GM18868 (cell line): ENCODE data around the gene WIF1.
A peak's percentile ranks its signal among the peaks of the same experiment; 100 is the strongest.

Experiments used
- ATAC-seq: cut with Tn5 transposase; IDR thresholded peaks from one replicate; pipeline ENCODE4 v1.9.1; 2021; ENCODE audit warnings: mild to moderate bottlenecking, moderate library complexity; ENCODE audit not compliant: unreplicated experiment

Gene WIF1

GRCh38 chr12:65121049-65121955 lies at the start of gene WIF1:
TSS of gene WIF1 (minus strand) at chr12:65121305. CDS start at chr12:65121191, 114 bp downstream.
- ATAC-seq: peak; percentile 66

DNA sequence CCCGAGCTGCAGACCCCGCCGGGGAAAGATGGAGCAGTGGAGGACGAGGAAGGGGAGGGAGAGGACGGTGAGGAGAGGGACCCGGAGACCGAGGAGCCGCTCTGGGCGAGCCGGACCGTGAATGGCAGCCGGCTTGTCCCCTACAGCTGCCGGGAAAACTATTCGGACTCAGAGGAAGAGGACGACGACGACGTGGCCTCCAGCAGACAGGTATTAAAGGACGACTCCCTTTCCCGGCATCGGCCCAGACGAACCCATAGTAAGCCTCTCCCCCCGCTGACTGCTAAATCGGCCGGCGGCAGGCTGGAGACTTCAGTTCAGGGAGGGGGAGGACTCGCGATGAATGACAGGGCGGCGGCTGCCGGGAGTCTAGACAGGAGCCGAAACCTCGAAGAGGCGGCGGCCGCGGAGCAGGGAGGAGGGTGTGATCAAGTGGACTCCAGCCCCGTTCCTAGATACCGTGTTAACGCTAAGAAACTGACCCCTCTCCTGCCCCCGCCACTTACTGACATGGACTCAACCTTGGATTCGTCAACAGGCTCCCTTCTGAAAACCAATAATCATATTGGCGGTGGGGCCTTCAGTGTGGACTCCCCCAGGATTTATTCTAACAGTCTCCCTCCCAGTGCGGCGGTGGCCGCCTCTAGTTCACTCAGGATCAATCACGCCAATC lies 49.2 kb upstream of the WIF1 start:
- peak; percentile 43 for ATAC-seq

DNA sequence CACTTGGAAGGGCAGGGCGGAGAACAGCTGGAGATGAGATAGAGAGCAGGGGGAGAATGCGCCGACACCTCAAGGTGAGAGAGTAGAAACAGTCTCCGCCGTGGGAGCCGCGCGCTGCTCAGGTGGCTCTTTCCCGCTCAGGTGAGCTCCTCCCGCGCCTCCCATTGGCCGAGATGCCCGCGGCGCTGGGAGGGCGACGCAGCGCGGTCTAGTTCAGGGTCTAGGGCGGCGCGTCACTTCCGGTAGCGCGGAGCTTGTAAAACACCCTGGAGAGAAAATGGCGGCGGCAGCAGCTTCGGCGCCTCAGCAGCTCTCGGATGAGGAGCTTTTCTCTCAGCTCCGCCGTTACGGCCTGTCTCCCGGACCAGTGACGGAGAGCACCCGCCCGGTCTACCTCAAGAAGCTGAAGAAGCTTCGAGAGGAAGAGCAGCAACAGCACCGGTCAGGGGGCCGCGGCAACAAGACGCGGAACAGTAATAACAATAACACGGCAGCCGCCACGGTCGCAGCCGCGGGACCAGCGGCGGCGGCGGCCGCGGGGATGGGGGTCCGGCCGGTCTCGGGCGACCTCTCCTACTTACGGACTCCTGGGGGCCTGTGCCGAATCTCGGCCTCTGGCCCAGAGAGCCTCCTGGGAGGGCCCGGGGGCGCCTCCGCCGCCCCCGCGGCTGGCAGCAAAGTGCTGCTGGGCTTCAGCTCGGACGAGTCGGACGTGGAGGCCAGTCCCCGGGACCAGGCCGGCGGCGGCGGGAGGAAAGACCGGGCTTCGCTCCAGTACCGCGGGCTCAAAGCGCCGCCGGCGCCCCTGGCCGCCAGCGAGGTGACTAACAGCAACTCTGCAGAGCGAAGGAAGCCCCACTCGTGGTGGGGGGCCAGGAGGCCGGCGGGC lies 48.5 kb upstream of the WIF1 start, which contains the start of gene LEMD3:
Gene LEMD3, plus strand, starts transcription at position 264 of the 889 bp plus-strand sequence. Its CDS starts 14 bp downstream, at position 278.
- ATAC-seq: peak; percentile 94

GRCh38 chr12:65168681-65169319 lies 47.7 kb upstream of the WIF1 start:
- no peak for ATAC-seq

GRCh38 chr12:65164774-65165173 lies 43.7 kb upstream of the WIF1 start:
- ATAC-seq: no peak

GRCh38 chr12:65164244-65164643 lies 43.1 kb upstream of the WIF1 start:
- ATAC-seq: no peak

DNA sequence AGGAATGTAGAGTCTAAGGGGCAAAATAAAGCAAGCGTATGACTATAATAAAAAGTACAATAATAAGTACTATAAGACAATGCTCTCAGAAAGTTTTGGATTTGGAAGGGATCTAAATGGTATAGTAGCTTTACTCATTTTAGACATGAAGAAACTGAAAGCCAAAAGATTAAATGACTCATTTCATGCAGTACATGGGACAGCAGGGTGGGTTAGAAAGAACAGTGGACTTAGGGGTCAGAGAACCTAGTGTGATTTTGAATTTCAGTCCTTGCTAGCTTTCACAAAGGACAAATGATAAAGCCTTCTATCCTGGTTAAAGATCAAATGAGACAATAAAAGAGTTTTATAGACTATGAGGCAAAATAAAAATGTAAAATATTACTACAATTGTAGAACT lies 41.5 kb upstream of the WIF1 start:
- ATAC-seq: peak; percentile 73

DNA sequence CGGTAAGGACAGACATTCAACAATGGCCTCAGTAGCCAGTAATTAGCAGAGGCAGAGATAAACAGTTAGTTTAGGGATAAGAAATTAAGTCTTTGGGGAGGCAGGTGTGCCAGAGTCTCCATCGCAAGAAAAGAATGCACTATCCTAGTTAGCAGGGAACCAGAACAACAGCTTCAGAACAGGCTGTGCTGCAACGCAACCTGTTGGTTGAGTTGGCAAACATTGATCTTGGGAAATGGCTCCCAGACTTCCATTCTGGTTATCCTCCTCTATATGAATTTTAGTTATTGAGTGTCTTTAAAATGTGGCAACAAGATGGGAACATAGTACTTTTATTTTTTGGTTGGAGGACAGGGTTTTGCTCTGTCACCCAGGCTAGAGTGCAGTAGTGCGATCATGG lies 36.0 kb upstream of the WIF1 start:
- ATAC-seq: no peak

GRCh38 chr12:65156366-65156841 lies 35.3 kb upstream of the WIF1 start:
- ATAC-seq: peak; percentile 93

DNA sequence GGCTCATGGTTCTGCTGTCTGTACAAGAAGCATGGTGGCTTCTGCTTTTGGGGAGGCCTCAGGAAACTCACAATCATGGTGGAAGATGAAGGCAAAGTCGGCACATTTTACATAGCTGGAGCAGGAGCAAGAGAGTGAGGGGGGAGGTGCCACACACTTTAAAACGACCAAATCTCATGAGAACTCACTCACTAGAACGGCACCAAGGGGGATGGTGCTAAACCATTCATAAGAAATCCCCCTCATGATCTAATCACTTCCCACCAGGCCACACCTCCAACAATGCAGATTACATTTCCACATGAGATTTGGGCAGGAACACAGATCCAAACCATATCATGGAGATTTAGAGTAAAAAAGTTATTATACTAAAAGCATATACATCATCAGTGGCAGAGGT lies 34.7 kb upstream of the WIF1 start:
- ATAC-seq: peak; percentile 48

GRCh38 chr12:65152596-65152995 lies 31.5 kb upstream of the WIF1 start:
- no peak for ATAC-seq

GRCh38 chr12:65152012-65152411 lies 30.9 kb upstream of the WIF1 start:
- no peak for ATAC-seq

DNA sequence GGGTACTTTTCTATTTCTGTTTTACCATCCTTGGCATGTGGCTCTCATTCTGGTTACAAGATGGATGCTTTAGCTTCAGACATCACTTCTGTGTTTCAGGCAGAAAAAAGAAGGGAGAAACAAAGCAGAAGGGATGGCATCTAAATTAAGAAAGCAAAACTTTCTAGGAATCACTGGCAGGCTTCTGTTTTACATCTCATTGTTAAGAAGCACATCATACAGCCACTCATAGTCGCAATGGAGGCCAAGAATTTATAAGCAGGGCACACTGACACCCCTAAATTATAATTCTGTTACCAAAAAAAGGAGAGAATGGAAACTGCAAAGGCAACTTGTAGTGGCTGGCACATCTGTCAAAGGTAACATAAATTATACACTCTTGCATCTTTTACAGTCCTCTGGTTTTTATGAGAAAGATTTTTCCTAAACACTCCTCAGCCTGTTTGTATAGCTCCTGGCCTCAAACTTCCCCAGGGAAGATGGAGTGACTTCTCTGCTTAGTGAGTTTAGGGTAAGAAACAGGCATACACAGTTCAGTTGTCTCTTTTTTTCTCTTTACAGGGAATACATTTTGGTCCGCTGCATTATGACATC lies 26.3 kb upstream of the WIF1 start:
- ATAC-seq: no peak

DNA sequence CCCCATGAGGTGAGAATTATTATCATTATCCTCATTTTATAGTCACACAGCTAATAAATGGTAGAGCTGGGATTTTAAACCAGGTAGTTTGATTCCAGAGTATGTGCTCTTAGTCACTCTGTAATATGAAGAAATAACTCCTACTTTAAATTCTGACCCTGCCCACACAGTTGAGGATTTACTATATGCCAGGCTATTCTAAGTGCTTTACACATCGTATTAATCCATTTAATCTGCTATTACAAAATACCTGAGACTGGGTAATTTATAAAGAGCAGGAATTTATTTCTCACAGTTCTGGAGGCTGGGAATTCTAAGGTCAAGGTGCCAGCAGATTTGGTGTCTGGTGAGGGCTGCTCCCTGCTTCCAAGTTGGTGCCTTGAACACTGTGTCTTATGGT lies 19.6 kb upstream of the WIF1 start:
- ATAC-seq: no peak

- ATAC-seq: no peak
Observed at GRCh38 chr12:65139389-65139788, 18.3 kb upstream of the WIF1 start.

GRCh38 chr12:65133879-65134278 lies 12.8 kb upstream of the WIF1 start:
- ATAC-seq: no peak

GRCh38 chr12:65126482-65126881 lies 5.4 kb upstream of the WIF1 start:
- ATAC-seq: no peak

DNA sequence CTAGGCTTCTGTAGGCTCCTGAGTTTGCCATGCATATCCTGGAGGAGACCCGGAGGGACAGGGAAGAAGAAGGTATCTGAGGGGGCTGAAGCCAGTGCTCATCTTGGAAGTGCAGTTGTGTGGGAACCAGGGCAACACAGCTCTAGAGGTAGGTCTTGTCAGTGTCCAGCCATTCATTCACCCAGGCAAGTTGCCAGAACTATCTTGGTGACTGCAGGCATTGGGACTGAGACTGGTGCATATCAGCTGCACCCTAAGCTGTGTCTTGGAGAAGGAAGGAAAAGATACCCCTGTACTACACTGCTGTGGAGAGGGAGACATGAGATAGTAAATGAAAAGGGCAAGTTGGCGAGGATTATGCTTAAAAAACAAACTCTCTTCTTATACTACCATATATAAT lies 4.9 kb upstream of the WIF1 start:
- ATAC-seq: no peak

GRCh38 chr12:65125247-65125646 lies 4.1 kb upstream of the WIF1 start:
- ATAC-seq: no peak

GRCh38 chr12:65123435-65124063 lies 2.4 kb upstream of the WIF1 start:
- ATAC-seq: peak; percentile 36
